AG04450 (cell line): Measurements from ENCODE around the gene CDCA7L. TPM values are rescaled to one million over a fixed set of nuclear protein-coding genes. Genes with fewer than 3 reads are reported as not detected.

Source experiments
- CTCF ChIA-PET: fragments of 300-600, 350-600 bp; formaldehyde crosslinking; extraction: SDS; loops from one replicate; lab custom pipeline; 2022; ENCODE audit warnings: antibody characterized with exemption, inconsistent platforms; lab: Charles Lee
- POLR2A ChIA-PET: fragments of 350-600 bp; formaldehyde crosslinking; extraction: SDS; loops from one replicate; lab custom pipeline; 2021; ENCODE audit warnings: antibody characterized with exemption, inconsistent platforms; lab: Yijun Ruan, JAX
- DNase-seq: peaks from one replicate; pipeline ENCODE4 v3.0.0-alpha.2; 2011; ENCODE audit warnings: low read depth, low spot score
- H3K27ac ChIP-seq: one replicate; pipeline ENCODE4 v1.5.1; 2012; ENCODE audit warnings: low read depth, low read length, control low read depth
- H3K27me3 ChIP-seq: one replicate; pipeline ENCODE4 v1.6.0; 2012; ENCODE audit warnings: low read length; ENCODE audit not compliant: control insufficient read depth, insufficient read depth
- H3K4me3 ChIP-seq: 2 replicates; pipeline ENCODE4 v1.5.1; 2011; ENCODE audit warnings: mild to moderate bottlenecking, low read depth, low read length, control low read depth
- H3K9me3 ChIP-seq: 2 replicates; pipeline ENCODE4 v1.5.1; 2012; ENCODE audit warnings: low read length; ENCODE audit not compliant: control insufficient read depth, insufficient read depth
- CTCF ChIP-seq: IDR thresholded peaks from 2 replicates; pipeline ENCODE4 v1.5.1; 2011; ENCODE audit warnings: low read depth, low read length, control low read depth, inconsistent platforms
- polyA plus RNA-seq: library from polyadenylated mRNA; depleted of rRNA; stranded (reverse); fragments of >200 nt; gene quantifications from 2 replicates; pipeline ENCODE4 v1.2.3, GENCODE V29; 2011

CDCA7L gene
- polyA plus RNA-seq, 1 experiment: 28.1 TPM

GRCh38 chr7:21920936-21921335 is 24.8 kb downstream of the CDCA7L start:
- Histone ChIP-seq H3K9me3 (no peaks in the 10 kb centered on the region), H3K27me3 (no peaks in the 10 kb centered on the region), H3K27ac (no peak overlapping the region), H3K4me3 (no peak overlapping the region)
- CTCF ChIA-PET: interaction anchor here (0.6 kb wide), 2 partner anchors 27 to 694 kb away, joined by 3 to 5 read pairs; no protein-coding TSS in a partner anchor
- POLR2A ChIA-PET: interaction anchor here (0.6 kb wide), 1 partner anchor 109 kb away, joined by 3 read pairs; no protein-coding TSS in a partner anchor
- TF ChIP-seq CTCF: no peak
- DNase-seq: no peak

DNA sequence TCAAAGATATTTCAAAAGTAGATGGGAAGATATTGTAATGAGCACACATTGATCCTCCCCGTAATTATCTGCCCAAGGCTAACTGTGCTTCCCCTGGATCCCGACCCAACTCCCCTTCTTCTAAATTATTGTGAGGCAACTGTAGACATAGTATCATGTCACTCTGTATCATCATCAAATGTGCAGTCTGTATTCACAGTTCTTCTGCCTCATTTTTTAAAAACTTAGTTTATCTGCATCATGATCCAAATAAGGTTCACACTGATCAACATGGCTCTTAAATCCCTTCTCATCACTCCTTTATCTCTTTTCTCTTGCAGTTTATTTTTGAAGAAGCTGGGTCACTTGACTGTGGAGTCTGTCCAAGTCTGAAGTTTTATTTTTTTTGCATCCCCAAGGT is 27.5 kb downstream of the CDCA7L start:
- Histone ChIP-seq H3K4me3 (no peak overlapping the region), H3K9me3 (no peaks in the 10 kb centered on the region), H3K27me3 (no peaks in the 10 kb centered on the region), H3K27ac (no peak overlapping the region)
- TF ChIP-seq CTCF: no peak
- DNase-seq: no peak
- ChIA-PET CTCF (no interaction called here), POLR2A (no interaction called here)

DNA sequence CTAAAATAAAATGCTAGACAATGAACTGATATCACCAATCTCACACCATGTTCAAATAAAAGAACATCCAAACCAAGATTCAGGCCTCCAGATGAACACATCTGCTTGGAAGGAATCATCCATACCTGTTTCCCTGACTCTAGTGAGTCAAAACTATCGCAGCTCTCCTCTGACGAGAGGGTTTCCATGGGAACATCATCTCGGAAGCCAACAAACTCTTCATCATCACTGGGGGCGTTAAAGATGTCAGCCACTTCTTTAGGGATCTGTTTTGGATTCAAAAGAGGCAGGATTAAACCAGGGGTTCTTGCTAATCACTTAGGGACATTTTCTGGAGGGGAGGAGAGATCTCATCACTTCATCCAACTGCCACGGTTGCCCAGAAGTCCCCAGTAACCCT is 29.1 kb downstream of the CDCA7L start:
- Histone ChIP-seq H3K27me3 (no peaks in the 10 kb centered on the region), H3K27ac (no peak overlapping the region), H3K9me3 (no peaks in the 10 kb centered on the region), H3K4me3 (no peak overlapping the region)
- ChIA-PET CTCF (no interaction called here), POLR2A (no interaction called here)
- DNase-seq: no peak
- no peak for TF ChIP-seq CTCF

GRCh38 chr7:21916176-21916575 is 29.5 kb downstream of the CDCA7L start:
- no peak overlapping the region for H3K27ac ChIP-seq
- no peaks in the 10 kb centered on the region for H3K9me3 ChIP-seq
- no peak for DNase-seq
- POLR2A ChIA-PET: no interaction called here
- no peak for TF ChIP-seq CTCF
- H3K27me3 ChIP-seq: no peaks in the 10 kb centered on the region
- CTCF ChIA-PET: no interaction called here
- H3K4me3 ChIP-seq: no peak overlapping the region

DNA sequence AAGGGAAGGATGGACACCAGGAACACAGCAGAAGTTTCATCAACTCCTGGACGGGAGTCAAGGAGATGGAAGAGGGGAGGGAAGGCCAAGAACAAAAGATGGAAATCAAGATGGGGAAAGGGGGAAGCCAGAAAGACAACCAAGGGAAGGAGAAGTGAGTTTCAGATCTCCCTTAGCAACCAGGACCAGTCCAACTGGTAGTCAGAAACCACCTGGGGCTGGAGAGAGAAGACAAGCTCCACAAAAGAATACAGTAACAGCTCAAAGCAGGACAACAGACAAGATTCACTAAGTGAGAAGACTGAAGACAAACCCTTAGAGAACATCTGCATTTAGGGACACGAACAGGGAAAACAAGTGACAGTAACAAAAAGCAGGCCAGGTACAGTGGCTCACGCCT is 30.6 kb downstream of the CDCA7L start:
- POLR2A ChIA-PET: no interaction called here
- no peaks in the 10 kb centered on the region for H3K27me3 ChIP-seq
- TF ChIP-seq CTCF: no peak
- CTCF ChIA-PET: no interaction called here
- no peak overlapping the region for H3K27ac ChIP-seq
- DNase-seq: no peak
- no peaks in the 10 kb centered on the region for H3K9me3 ChIP-seq
- no peak overlapping the region for H3K4me3 ChIP-seq
